ENCODE results near the gene IL7R. TPM values are rescaled to one million over a fixed set of nuclear protein-coding genes. Genes with fewer than 3 reads are reported as not detected.

The IL7R gene
- total and polyA plus RNA-seq, 4 donors: 0.56 to 8.6 (median 4.5) TPM

- intact Hi-C loops (cut with DNase I): no loop called here
- no peak for DNase-seq
- Histone ChIP-seq H3K36me3 (ENCODE audit: control insufficient read depth in 1 of 2, insufficient read depth in 2 of 2, low read length in 1 of 2) (no peaks in the 10 kb centered on the region), H3K27ac (ENCODE audit: low read depth in 1 of 2, low read length in 2 of 2) (no peak overlapping the region), H3K9me3 (ENCODE audit: control insufficient read depth, low read length) (no peaks in the 10 kb centered on the region), H3K4me1 (ENCODE audit: control insufficient read depth in 1 of 2, insufficient read depth in 2 of 2, low read length in 2 of 2) (no peaks in the 10 kb centered on the region), H3K27me3 (ENCODE audit: control insufficient read depth in 1 of 2, insufficient read depth in 2 of 2, low read length in 1 of 2) (no peaks in the 10 kb centered on the region), H3K4me3 (ENCODE audit: low read length in 2 of 2) (no peak overlapping the region)
- WGBS, 2 donors: 37 to 40% methylated on average over 3 of the region's 3 CpGs
- ATAC-seq (ENCODE audit: low FRiP score): no peak
Observed at GRCh38 chr5:35859101-35859661, 2.5 kb downstream of the IL7R start.

DNA sequence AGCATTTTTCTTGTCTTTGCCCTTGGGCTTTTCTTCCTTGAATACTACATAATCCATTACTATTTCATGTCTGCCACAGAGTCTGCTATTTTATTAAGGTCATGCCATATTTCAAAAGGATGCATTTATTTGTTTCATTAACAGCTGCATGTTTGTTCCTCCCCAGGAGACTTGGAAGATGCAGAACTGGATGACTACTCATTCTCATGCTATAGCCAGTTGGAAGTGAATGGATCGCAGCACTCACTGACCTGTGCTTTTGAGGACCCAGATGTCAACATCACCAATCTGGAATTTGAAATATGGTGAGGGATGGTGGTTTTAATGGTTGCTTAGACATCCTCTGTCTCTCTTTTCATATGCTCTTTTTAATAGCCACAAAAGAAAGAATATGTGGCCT, 4.0 kb downstream of the IL7R start:
- peak overlapping the region in 1 of 2 donors; percentile 18 for H3K4me3 ChIP-seq (ENCODE audit: low read length in 2 of 2)
- DNase-seq: no peak
- intact Hi-C loops (cut with DNase I): no loop called here

DNA sequence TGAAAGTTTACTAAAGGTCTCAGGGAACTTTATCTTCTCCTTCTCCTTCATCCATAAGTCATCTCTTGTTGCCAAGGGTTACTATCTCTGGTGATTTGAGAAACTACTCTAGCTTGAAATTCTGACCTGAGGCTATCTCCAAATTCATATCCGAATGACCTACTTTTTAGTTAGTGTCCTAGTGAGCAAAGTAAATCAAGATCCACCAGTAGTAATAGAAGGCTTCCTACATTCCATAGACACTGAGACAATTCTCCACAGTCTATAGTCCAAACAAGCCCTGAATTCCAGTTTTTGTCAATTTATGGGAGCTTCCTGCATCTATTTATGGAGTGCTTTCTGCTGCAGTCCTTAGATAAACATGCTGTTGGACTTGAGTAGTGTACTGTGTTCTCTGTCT, 5.0 kb downstream of the IL7R start:
- WGBS, 2 donors: 65 to 81% methylated on average over 1 of the region's 1 CpG

More for the DNA sequence above, 4.0 kb downstream of the IL7R start:
- no peaks in the 10 kb centered on the region for H3K4me1 ChIP-seq (ENCODE audit: control insufficient read depth in 1 of 2, insufficient read depth in 2 of 2, low read length in 2 of 2)
- no peaks in the 10 kb centered on the region for H3K27me3 ChIP-seq (ENCODE audit: control insufficient read depth in 1 of 2, insufficient read depth in 2 of 2, low read length in 1 of 2)
- no peaks in the 10 kb centered on the region for H3K36me3 ChIP-seq (ENCODE audit: control insufficient read depth in 1 of 2, insufficient read depth in 2 of 2, low read length in 1 of 2)
- 86 to 92% methylated on average over 1 of the region's 1 CpG for WGBS, 2 donors
- H3K27ac ChIP-seq (ENCODE audit: low read depth in 1 of 2, low read length in 2 of 2): no peak overlapping the region
- no peak for ATAC-seq (ENCODE audit: low FRiP score)
- no peaks in the 10 kb centered on the region for H3K9me3 ChIP-seq (ENCODE audit: control insufficient read depth, low read length)

DNA sequence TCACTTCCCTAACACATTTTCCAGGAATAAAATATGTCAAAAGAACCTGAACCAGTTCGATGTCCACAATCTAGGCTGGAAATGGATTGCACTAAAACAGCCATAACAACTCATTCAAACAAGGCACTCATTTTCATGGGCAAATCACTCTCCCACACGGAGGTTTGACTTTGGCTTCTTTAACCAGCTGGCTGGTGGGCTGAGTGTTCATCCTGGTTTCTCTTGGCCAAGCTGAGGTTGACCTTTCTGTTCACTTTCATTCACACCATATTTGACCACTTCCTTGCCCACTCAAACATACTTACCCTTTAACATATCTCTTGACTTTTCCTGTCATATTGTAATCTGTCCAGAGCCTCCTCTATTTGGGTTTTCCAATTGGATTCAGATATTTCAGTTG, 5.4 kb downstream of the IL7R start:
- H3K4me3 ChIP-seq (ENCODE audit: low read length in 2 of 2): no peak overlapping the region
- no peak for DNase-seq
- no peak for ATAC-seq (ENCODE audit: low FRiP score)
- no peaks in the 10 kb centered on the region for H3K27me3 ChIP-seq (ENCODE audit: control insufficient read depth in 1 of 2, insufficient read depth in 2 of 2, low read length in 1 of 2)
- 45 to 46% methylated on average over 2 of the region's 2 CpGs for WGBS, 2 donors
- no peak overlapping the region for H3K27ac ChIP-seq (ENCODE audit: low read depth in 1 of 2, low read length in 2 of 2)
- intact Hi-C loops (cut with DNase I): no loop called here
- no peaks in the 10 kb centered on the region for H3K36me3 ChIP-seq (ENCODE audit: control insufficient read depth in 1 of 2, insufficient read depth in 2 of 2, low read length in 1 of 2)
- H3K9me3 ChIP-seq (ENCODE audit: control insufficient read depth, low read length): no peaks in the 10 kb centered on the region
- no peaks in the 10 kb centered on the region for H3K4me1 ChIP-seq (ENCODE audit: control insufficient read depth in 1 of 2, insufficient read depth in 2 of 2, low read length in 2 of 2)

More for the DNA sequence above, 5.0 kb downstream of the IL7R start:
- Histone ChIP-seq H3K4me1 (ENCODE audit: control insufficient read depth in 1 of 2, insufficient read depth in 2 of 2, low read length in 2 of 2) (no peaks in the 10 kb centered on the region), H3K36me3 (ENCODE audit: control insufficient read depth in 1 of 2, insufficient read depth in 2 of 2, low read length in 1 of 2) (no peaks in the 10 kb centered on the region), H3K27me3 (ENCODE audit: control insufficient read depth in 1 of 2, insufficient read depth in 2 of 2, low read length in 1 of 2) (no peaks in the 10 kb centered on the region), H3K27ac (ENCODE audit: low read depth in 1 of 2, low read length in 2 of 2) (no peak overlapping the region), H3K9me3 (ENCODE audit: control insufficient read depth, low read length) (no peaks in the 10 kb centered on the region), H3K4me3 (ENCODE audit: low read length in 2 of 2) (no peak overlapping the region)
- no peak for ATAC-seq (ENCODE audit: low FRiP score)
- DNase-seq: no peak
- intact Hi-C loops (cut with DNase I): no loop called here

- no peak for ATAC-seq (ENCODE audit: low FRiP score)
Observed at GRCh38 chr5:35863159-35863558, 6.5 kb downstream of the IL7R start.

GRCh38 chr5:35867998-35868397, 11.3 kb downstream of the IL7R start:
- H3K4me1 ChIP-seq (ENCODE audit: control insufficient read depth in 1 of 2, insufficient read depth in 2 of 2, low read length in 2 of 2): no peaks in the 10 kb centered on the region
- no peaks in the 10 kb centered on the region for H3K27me3 ChIP-seq (ENCODE audit: control insufficient read depth in 1 of 2, insufficient read depth in 2 of 2, low read length in 1 of 2)
- no peak overlapping the region for H3K4me3 ChIP-seq (ENCODE audit: low read length in 2 of 2)
- ATAC-seq (ENCODE audit: low FRiP score) (no peak), DNase-seq (no peak)
- no peaks in the 10 kb centered on the region for H3K9me3 ChIP-seq (ENCODE audit: control insufficient read depth, low read length)
- no peaks in the 10 kb centered on the region for H3K36me3 ChIP-seq (ENCODE audit: control insufficient read depth in 1 of 2, insufficient read depth in 2 of 2, low read length in 1 of 2)
- 81 to 87% methylated on average over 4 of the region's 4 CpGs for WGBS, 2 donors
- H3K27ac ChIP-seq (ENCODE audit: low read depth in 1 of 2, low read length in 2 of 2): no peak overlapping the region
- intact Hi-C loops (cut with DNase I): no loop called here

More at GRCh38 chr5:35863159-35863558, 6.5 kb downstream of the IL7R start:
- intact Hi-C loops (cut with DNase I): no loop called here
- no peaks in the 10 kb centered on the region for H3K36me3 ChIP-seq (ENCODE audit: control insufficient read depth in 1 of 2, insufficient read depth in 2 of 2, low read length in 1 of 2)
- no peak overlapping the region for H3K27ac ChIP-seq (ENCODE audit: low read depth in 1 of 2, low read length in 2 of 2)
- no peak for DNase-seq
- no peaks in the 10 kb centered on the region for H3K27me3 ChIP-seq (ENCODE audit: control insufficient read depth in 1 of 2, insufficient read depth in 2 of 2, low read length in 1 of 2)
- WGBS, 2 donors: 79 to 82% methylated on average over 3 of the region's 3 CpGs
- no peaks in the 10 kb centered on the region for H3K4me1 ChIP-seq (ENCODE audit: control insufficient read depth in 1 of 2, insufficient read depth in 2 of 2, low read length in 2 of 2)
- H3K9me3 ChIP-seq (ENCODE audit: control insufficient read depth, low read length): no peaks in the 10 kb centered on the region
- H3K4me3 ChIP-seq (ENCODE audit: low read length in 2 of 2): no peak overlapping the region

GRCh38 chr5:35869685-35870277, 13.1 kb downstream of the IL7R start:
- Histone ChIP-seq H3K27ac (ENCODE audit: low read depth in 1 of 2, low read length in 2 of 2) (no peak overlapping the region), H3K4me3 (ENCODE audit: low read length in 2 of 2) (no peak overlapping the region), H3K9me3 (ENCODE audit: control insufficient read depth, low read length) (no peaks in the 10 kb centered on the region), H3K27me3 (ENCODE audit: control insufficient read depth in 1 of 2, insufficient read depth in 2 of 2, low read length in 1 of 2) (no peaks in the 10 kb centered on the region), H3K36me3 (ENCODE audit: control insufficient read depth in 1 of 2, insufficient read depth in 2 of 2, low read length in 1 of 2) (no peaks in the 10 kb centered on the region), H3K4me1 (ENCODE audit: control insufficient read depth in 1 of 2, insufficient read depth in 2 of 2, low read length in 2 of 2) (no peaks in the 10 kb centered on the region)
- DNase-seq (no peak), ATAC-seq (ENCODE audit: low FRiP score) (no peak)
- intact Hi-C loops (cut with DNase I): no loop called here
- 55 to 62% methylated on average over 5 of the region's 5 CpGs for WGBS, 2 donors

GRCh38 chr5:35870605-35871004, 13.9 kb downstream of the IL7R start:
- DNase-seq (no peak), ATAC-seq (ENCODE audit: low FRiP score) (no peak)
- Histone ChIP-seq H3K36me3 (ENCODE audit: control insufficient read depth in 1 of 2, insufficient read depth in 2 of 2, low read length in 1 of 2) (no peaks in the 10 kb centered on the region), H3K4me1 (ENCODE audit: control insufficient read depth in 1 of 2, insufficient read depth in 2 of 2, low read length in 2 of 2) (no peaks in the 10 kb centered on the region), H3K9me3 (ENCODE audit: control insufficient read depth, low read length) (no peaks in the 10 kb centered on the region), H3K27ac (ENCODE audit: low read depth in 1 of 2, low read length in 2 of 2) (no peak overlapping the region), H3K27me3 (ENCODE audit: control insufficient read depth in 1 of 2, insufficient read depth in 2 of 2, low read length in 1 of 2) (no peaks in the 10 kb centered on the region), H3K4me3 (ENCODE audit: low read length in 2 of 2) (no peak overlapping the region)
- 88 to 89% methylated on average over 4 of the region's 4 CpGs for WGBS, 2 donors
- intact Hi-C loops (cut with DNase I): no loop called here

- ATAC-seq (ENCODE audit: low FRiP score) (no peak), DNase-seq (no peak)
- Histone ChIP-seq H3K27ac (ENCODE audit: low read depth in 1 of 2, low read length in 2 of 2) (no peak overlapping the region), H3K4me1 (ENCODE audit: control insufficient read depth in 1 of 2, insufficient read depth in 2 of 2, low read length in 2 of 2) (no peaks in the 10 kb centered on the region), H3K36me3 (ENCODE audit: control insufficient read depth in 1 of 2, insufficient read depth in 2 of 2, low read length in 1 of 2) (no peaks in the 10 kb centered on the region), H3K9me3 (ENCODE audit: control insufficient read depth, low read length) (no peaks in the 10 kb centered on the region), H3K4me3 (ENCODE audit: low read length in 2 of 2) (no peak overlapping the region), H3K27me3 (ENCODE audit: control insufficient read depth in 1 of 2, insufficient read depth in 2 of 2, low read length in 1 of 2) (no peaks in the 10 kb centered on the region)
- intact Hi-C loops (cut with DNase I): no loop called here
- WGBS, 2 donors: 80 to 88% methylated on average over 2 of the region's 2 CpGs
Observed at GRCh38 chr5:35876454-35876853, 19.8 kb downstream of the IL7R start.

Measured in aorta (tissue), 5 donors.